ENCODE results near the gene PMP22.
A peak's percentile ranks its signal among the peaks of the same experiment; 100 is the strongest.

PMP22 gene

GRCh38 chr17:15256689-15257088 is 8.4 kb downstream of the PMP22 start:
- H3K4me3 ChIP-seq (ENCODE audit: low read length in 2 of 2) = peak overlapping the region; percentile 59 to 61
- H3K4me1 ChIP-seq (ENCODE audit: control insufficient read depth, insufficient read depth, low read length) = peaks cover 70% of the 10 kb centered on the region
- no peaks in the 10 kb centered on the region for H3K9me3 ChIP-seq (ENCODE audit: control insufficient read depth in 2 of 2, low read length in 2 of 2)
- H3K27me3 ChIP-seq (ENCODE audit: control insufficient read depth in 1 of 2, insufficient read depth in 2 of 2, low read length in 2 of 2) = no peaks in the 10 kb centered on the region
- no peak overlapping the region for H3K27ac ChIP-seq (ENCODE audit: low read length)
- peak overlapping the region in 1 of 2 donors; percentile 63 for H3K9ac ChIP-seq (ENCODE audit: low read length in 2 of 2)
- H3K36me3 ChIP-seq (ENCODE audit: control insufficient read depth in 2 of 2, insufficient read depth in 2 of 2, low read length in 2 of 2) = peaks cover 49% of the 10 kb centered on the region in 2 donors

DNA sequence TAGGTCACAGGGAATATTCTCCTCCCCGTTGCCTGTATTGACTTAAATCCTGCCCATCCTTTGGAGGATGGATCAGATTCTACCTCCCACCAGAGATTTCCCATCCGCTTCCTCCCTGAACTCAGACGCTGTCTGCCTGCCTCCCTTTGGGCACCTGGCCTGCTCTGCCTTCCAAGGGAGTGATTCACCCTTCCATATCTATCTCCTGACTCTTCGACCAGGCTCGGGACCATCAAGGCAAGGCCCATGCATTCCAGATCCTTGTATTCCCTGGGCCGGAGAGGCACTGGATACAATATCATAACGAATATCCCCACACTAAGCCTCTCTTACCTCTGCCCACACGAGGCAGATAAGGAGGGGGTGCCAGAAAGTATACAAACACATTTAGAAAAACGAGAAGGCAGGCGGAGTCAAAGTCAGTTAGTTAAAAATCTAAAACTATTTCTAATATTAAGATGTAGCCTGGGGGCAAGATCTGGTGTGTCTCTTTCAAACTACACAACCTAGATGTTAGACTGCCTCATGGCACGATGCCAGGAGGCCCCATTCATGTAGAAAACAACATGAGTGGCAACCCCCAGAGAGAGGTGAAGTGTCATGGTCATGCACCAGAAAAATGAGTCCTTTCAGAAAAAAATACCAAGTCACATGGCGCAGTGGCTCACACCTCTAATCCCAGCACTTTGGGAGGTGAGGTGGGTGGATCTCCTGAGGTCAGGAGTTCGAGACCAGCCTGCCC is 9.2 kb downstream of the PMP22 start:
- Histone ChIP-seq H3K27me3 (ENCODE audit: control insufficient read depth in 1 of 2, insufficient read depth in 2 of 2, low read length in 2 of 2) (no peaks in the 10 kb centered on the region), H3K4me1 (ENCODE audit: control insufficient read depth, insufficient read depth, low read length) (peaks cover 62% of the 10 kb centered on the region), H3K9ac (ENCODE audit: low read length in 2 of 2) (peak overlapping the region in 1 of 2 donors; percentile 6), H3K36me3 (ENCODE audit: control insufficient read depth in 2 of 2, insufficient read depth in 2 of 2, low read length in 2 of 2) (peaks cover 53 to 54% of the 10 kb centered on the region in 2 donors), H3K27ac (ENCODE audit: low read length) (no peak overlapping the region), H3K9me3 (ENCODE audit: control insufficient read depth in 2 of 2, low read length in 2 of 2) (no peaks in the 10 kb centered on the region), H3K4me3 (ENCODE audit: low read length in 2 of 2) (no peak overlapping the region)

DNA sequence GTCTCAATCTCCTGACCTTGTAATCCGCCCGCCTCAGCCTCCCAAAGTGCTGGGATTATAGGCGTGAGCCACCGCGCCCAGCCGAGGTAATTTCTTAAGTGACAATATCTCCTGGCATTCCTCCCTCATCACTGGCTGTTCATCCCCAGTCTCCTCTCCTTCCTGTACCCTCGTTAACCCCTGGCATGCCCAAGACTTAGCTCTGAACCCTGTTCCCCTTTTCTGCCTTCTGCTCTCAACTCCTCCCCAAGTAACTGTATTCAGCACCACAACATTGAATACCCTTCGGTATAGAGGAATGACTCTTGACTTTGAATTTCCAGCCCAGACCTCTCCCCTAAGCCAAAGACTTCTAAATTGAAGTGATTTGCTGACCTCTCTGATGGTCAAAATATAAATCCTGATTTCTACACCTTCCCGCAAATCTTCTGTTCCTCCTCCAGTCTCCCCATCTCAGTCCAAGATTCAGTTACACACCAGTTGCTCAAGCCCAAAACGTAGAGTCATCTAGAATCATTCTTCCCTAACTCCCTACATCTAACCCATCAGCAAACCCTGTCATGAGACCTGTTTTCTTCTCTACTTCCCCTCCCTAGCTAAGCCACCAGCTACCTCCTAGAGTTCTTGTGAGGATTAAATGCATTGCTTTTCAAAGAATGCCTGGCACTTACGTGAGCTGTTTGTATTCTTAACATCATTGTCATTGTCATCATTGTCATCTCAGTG is 14.8 kb downstream of the PMP22 start:
- Histone ChIP-seq H3K9me3 (ENCODE audit: control insufficient read depth in 2 of 2, low read length in 2 of 2) (no peaks in the 10 kb centered on the region), H3K36me3 (ENCODE audit: control insufficient read depth in 2 of 2, insufficient read depth in 2 of 2, low read length in 2 of 2) (peaks cover 37 to 49% of the 10 kb centered on the region in 2 donors), H3K4me1 (ENCODE audit: control insufficient read depth, insufficient read depth, low read length) (peaks cover 37% of the 10 kb centered on the region), H3K27me3 (ENCODE audit: control insufficient read depth in 1 of 2, insufficient read depth in 2 of 2, low read length in 2 of 2) (no peaks in the 10 kb centered on the region), H3K9ac (ENCODE audit: low read length in 2 of 2) (no peak overlapping the region), H3K4me3 (ENCODE audit: low read length in 2 of 2) (no peak overlapping the region), H3K27ac (ENCODE audit: low read length) (no peak overlapping the region)

DNA sequence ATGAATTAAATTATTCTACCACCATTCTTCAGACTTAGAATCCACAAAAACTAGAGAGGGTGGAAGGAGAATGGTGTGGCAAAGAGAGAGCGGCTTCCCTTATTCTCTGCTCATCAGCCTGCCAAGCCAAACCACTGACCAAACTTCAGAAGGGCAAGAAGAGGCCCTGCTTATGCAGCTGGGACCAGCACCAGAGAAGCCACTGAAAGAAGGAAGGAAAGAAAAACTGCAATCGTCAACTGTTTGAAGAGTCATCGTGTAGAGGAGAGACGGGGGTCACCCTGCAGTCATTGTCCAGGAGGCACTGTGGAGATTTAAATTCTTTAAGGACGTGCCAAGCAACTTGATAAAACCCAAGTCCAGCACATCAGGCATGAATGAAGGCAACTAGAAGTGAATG is 15.6 kb downstream of the PMP22 start:
- Histone ChIP-seq H3K4me3 (ENCODE audit: low read length in 2 of 2) (no peak overlapping the region), H3K4me1 (ENCODE audit: control insufficient read depth, insufficient read depth, low read length) (peaks cover 43% of the 10 kb centered on the region), H3K9ac (ENCODE audit: low read length in 2 of 2) (no peak overlapping the region), H3K36me3 (ENCODE audit: control insufficient read depth in 2 of 2, insufficient read depth in 2 of 2, low read length in 2 of 2) (peaks cover 33 to 48% of the 10 kb centered on the region in 2 donors), H3K27ac (ENCODE audit: low read length) (no peak overlapping the region), H3K9me3 (ENCODE audit: control insufficient read depth in 2 of 2, low read length in 2 of 2) (no peaks in the 10 kb centered on the region), H3K27me3 (ENCODE audit: control insufficient read depth in 1 of 2, insufficient read depth in 2 of 2, low read length in 2 of 2) (no peaks in the 10 kb centered on the region)

DNA sequence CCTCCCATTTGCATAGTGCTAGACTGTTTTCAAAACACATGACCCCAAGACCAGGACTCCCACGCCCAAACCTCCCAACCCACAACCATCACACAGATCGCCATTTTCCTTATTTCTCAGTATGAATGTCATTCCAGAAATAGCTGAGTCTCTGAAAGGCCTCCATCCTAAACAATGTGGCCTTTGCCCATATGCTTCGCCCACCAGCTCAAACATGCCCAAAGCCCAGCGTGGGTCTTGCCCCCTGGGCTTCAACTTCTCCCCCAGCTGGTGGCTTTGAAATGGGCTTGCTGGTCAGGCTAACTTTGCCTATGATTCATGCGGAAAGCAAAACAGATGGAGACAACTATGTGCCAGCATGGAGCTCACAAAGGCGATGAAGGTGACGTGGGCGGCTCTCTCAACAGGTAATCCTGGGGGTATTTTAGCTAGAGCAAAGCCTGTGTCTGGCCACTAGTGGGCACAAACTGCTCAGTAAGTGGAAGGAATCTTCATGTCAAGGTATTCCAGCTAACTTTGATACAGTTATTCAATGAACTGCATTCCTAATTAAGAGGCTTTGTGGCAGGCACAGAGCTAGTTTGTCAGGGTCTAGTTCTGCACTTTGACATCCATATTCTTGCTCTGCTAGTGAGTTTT is 17.1 kb downstream of the PMP22 start:
- Histone ChIP-seq H3K36me3 (ENCODE audit: control insufficient read depth in 2 of 2, insufficient read depth in 2 of 2, low read length in 2 of 2) (peaks cover 22 to 36% of the 10 kb centered on the region in 2 donors), H3K9ac (ENCODE audit: low read length in 2 of 2) (no peak overlapping the region)

DNA sequence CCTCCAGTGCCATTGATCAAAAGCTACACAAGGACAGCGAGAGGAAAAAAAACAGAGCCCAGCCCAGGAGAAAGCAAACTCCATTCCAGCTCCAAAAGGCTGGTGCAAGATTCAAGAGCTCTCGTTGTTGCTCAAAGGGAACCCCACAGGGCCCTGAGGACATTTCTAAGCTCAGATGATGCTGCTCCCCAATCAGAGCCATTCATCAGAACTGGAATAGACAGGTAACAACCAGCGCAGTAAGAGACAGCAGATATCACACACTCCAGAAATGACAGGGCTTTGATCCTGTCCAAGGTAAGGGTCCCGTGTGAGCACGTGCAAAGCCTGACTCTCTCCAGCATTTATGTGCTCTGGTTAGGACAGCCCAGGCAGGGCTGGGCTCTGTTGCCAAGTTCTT is 20.1 kb downstream of the PMP22 start:
- Histone ChIP-seq H3K9ac (ENCODE audit: low read length in 2 of 2) (no peak overlapping the region), H3K9me3 (ENCODE audit: control insufficient read depth in 2 of 2, low read length in 2 of 2) (no peaks in the 10 kb centered on the region), H3K4me3 (ENCODE audit: low read length in 2 of 2) (peak overlapping the region in 1 of 2 donors; percentile 29), H3K27ac (ENCODE audit: low read length) (peak overlapping the region; percentile 24), H3K36me3 (ENCODE audit: control insufficient read depth in 2 of 2, insufficient read depth in 2 of 2, low read length in 2 of 2) (peaks cover 11 to 21% of the 10 kb centered on the region in 2 donors), H3K4me1 (ENCODE audit: control insufficient read depth, insufficient read depth, low read length) (peaks cover 33% of the 10 kb centered on the region), H3K27me3 (ENCODE audit: control insufficient read depth in 1 of 2, insufficient read depth in 2 of 2, low read length in 2 of 2) (no peaks in the 10 kb centered on the region)

More for the DNA sequence above, 17.1 kb downstream of the PMP22 start:
- peaks cover 35% of the 10 kb centered on the region for H3K4me1 ChIP-seq (ENCODE audit: control insufficient read depth, insufficient read depth, low read length)
- peak overlapping the region in 1 of 2 donors; percentile 22 for H3K4me3 ChIP-seq (ENCODE audit: low read length in 2 of 2)
- no peak overlapping the region for H3K27ac ChIP-seq (ENCODE audit: low read length)
- no peaks in the 10 kb centered on the region for H3K9me3 ChIP-seq (ENCODE audit: control insufficient read depth in 2 of 2, low read length in 2 of 2)
- H3K27me3 ChIP-seq (ENCODE audit: control insufficient read depth in 1 of 2, insufficient read depth in 2 of 2, low read length in 2 of 2) = no peaks in the 10 kb centered on the region

GRCh38 chr17:15240644-15241043 is 24.5 kb downstream of the PMP22 start:
- Histone ChIP-seq H3K4me1 (ENCODE audit: control insufficient read depth, insufficient read depth, low read length) (peaks cover 17% of the 10 kb centered on the region), H3K4me3 (ENCODE audit: low read length in 2 of 2) (no peak overlapping the region), H3K9ac (ENCODE audit: low read length in 2 of 2) (no peak overlapping the region), H3K9me3 (ENCODE audit: control insufficient read depth in 2 of 2, low read length in 2 of 2) (no peaks in the 10 kb centered on the region), H3K27ac (ENCODE audit: low read length) (no peak overlapping the region), H3K36me3 (ENCODE audit: control insufficient read depth in 2 of 2, insufficient read depth in 2 of 2, low read length in 2 of 2) (peaks cover 36 to 42% of the 10 kb centered on the region in 2 donors), H3K27me3 (ENCODE audit: control insufficient read depth in 1 of 2, insufficient read depth in 2 of 2, low read length in 2 of 2) (no peaks in the 10 kb centered on the region)

DNA sequence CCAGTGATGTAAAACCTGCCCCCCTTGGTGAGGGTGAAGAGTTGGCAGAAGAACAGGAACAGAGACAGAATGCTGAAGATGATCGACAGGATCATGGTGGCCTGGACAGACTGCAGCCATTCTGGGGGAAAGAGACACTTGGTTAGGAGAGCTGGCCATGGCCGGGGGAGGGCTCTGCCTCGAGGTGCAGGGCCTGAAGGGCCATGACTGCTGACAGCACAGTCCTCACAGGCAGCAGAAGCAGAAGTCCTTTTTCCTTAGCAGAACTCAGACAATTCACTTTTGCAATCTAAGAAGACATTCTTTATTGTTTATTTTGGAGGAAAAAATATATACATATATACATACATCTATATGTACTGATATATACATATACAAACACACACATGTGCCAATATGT is 25.6 kb downstream of the PMP22 start:
- H3K9ac ChIP-seq (ENCODE audit: low read length in 2 of 2) = no peak overlapping the region
- H3K4me3 ChIP-seq (ENCODE audit: low read length in 2 of 2) = no peak overlapping the region
- no peaks in the 10 kb centered on the region for H3K9me3 ChIP-seq (ENCODE audit: control insufficient read depth in 2 of 2, low read length in 2 of 2)
- peaks cover 9% of the 10 kb centered on the region for H3K4me1 ChIP-seq (ENCODE audit: control insufficient read depth, insufficient read depth, low read length)
- H3K27ac ChIP-seq (ENCODE audit: low read length) = no peak overlapping the region
- H3K36me3 ChIP-seq (ENCODE audit: control insufficient read depth in 2 of 2, insufficient read depth in 2 of 2, low read length in 2 of 2) = peaks cover 40 to 47% of the 10 kb centered on the region in 2 donors
- no peaks in the 10 kb centered on the region for H3K27me3 ChIP-seq (ENCODE audit: control insufficient read depth in 1 of 2, insufficient read depth in 2 of 2, low read length in 2 of 2)

DNA sequence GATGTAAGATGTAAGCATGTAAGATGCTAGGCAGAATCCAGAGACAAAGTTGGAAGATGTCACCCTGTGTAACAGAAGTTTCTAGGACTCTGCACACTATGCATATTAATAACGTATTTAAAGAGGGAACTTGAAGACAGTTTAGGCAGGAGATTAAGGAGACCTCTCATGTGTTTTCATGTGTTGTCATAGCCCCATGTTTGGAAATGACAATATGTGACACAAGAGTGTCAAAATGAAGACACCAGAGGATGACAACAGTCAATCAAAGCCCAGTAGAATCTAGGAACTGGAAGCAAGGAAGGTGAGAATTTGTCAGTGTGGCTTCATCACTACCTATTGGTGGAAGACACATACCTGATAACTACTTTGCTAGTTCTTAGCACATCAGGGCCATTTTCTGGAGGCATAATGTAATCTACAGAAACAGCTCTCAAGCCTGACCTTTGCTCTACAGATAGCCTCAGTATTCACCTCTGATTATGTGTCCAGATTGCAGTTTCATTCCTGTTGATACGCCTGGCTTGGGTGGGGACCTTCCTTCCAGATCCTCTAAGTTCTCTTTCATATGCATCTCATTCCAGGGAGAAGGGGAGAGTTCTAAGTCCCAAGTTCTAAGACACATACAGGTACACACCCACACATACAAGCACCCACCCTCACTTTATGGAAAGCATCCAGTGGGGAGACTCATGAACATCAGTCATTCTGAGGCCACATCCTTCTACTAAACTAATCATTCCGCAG is 26.3 kb downstream of the PMP22 start:
- Histone ChIP-seq H3K27ac (ENCODE audit: low read length) (no peak overlapping the region), H3K4me3 (ENCODE audit: low read length in 2 of 2) (no peak overlapping the region), H3K9ac (ENCODE audit: low read length in 2 of 2) (no peak overlapping the region), H3K4me1 (ENCODE audit: control insufficient read depth, insufficient read depth, low read length) (peaks cover 11% of the 10 kb centered on the region), H3K27me3 (ENCODE audit: control insufficient read depth in 1 of 2, insufficient read depth in 2 of 2, low read length in 2 of 2) (no peaks in the 10 kb centered on the region), H3K36me3 (ENCODE audit: control insufficient read depth in 2 of 2, insufficient read depth in 2 of 2, low read length in 2 of 2) (peaks cover 46 to 53% of the 10 kb centered on the region in 2 donors), H3K9me3 (ENCODE audit: control insufficient read depth in 2 of 2, low read length in 2 of 2) (no peaks in the 10 kb centered on the region)

DNA sequence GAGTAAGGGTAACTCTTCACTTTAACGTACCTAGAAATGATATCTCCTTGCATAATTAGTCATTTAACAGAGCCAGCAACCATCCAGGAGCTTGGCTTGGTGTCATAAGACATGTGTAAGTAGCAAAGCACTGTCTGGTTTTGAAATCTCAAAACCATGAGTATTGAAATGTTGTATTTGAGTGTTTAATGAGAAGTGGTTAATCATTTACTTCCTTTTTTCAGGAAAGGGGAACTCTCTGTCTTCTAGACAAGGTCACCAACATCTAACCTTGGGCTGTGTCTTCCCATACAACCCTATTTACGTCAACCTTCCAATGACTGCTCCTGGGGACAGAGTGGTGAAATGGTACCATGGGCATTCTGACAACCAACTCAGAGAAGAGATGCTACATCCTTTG is 27.1 kb downstream of the PMP22 start:
- H3K27me3 ChIP-seq (ENCODE audit: control insufficient read depth in 1 of 2, insufficient read depth in 2 of 2, low read length in 2 of 2) = no peaks in the 10 kb centered on the region
- H3K4me3 ChIP-seq (ENCODE audit: low read length in 2 of 2) = no peak overlapping the region
- peaks cover 52 to 61% of the 10 kb centered on the region in 2 donors for H3K36me3 ChIP-seq (ENCODE audit: control insufficient read depth in 2 of 2, insufficient read depth in 2 of 2, low read length in 2 of 2)
- no peaks in the 10 kb centered on the region for H3K9me3 ChIP-seq (ENCODE audit: control insufficient read depth in 2 of 2, low read length in 2 of 2)
- peaks cover 19% of the 10 kb centered on the region for H3K4me1 ChIP-seq (ENCODE audit: control insufficient read depth, insufficient read depth, low read length)
- no peak overlapping the region for H3K9ac ChIP-seq (ENCODE audit: low read length in 2 of 2)
- H3K27ac ChIP-seq (ENCODE audit: low read length) = no peak overlapping the region

Measured in stomach smooth muscle (tissue), 2 donors.